ENCODE results near the gene ZNF407.

The ZNF407 gene

GRCh38 chr18:75086494-75087034 is 488.9 kb downstream of the ZNF407 start:
- no peak overlapping the region for H3K27ac ChIP-seq (ENCODE audit: low read length)
- no CpG with 5 or more reads among the region's 9 CpGs for WGBS (ENCODE audit: insufficient coverage, insufficient read length)
- no peak for DNase-seq (ENCODE audit: low read depth, low spot score)
- no peaks in the 10 kb centered on the region for H3K9me3 ChIP-seq (ENCODE audit: control insufficient read depth, insufficient read depth, low read length)
- H3K27me3 ChIP-seq (ENCODE audit: control insufficient read depth, insufficient read depth, low read length) = no peaks in the 10 kb centered on the region
- H3K36me3 ChIP-seq (ENCODE audit: control insufficient read depth, insufficient read depth, low read length) = no peaks in the 10 kb centered on the region
- no peaks in the 10 kb centered on the region; the same call in 1 of the 2 replicates for H3K4me1 ChIP-seq (ENCODE audit: control insufficient read depth, insufficient read depth, low read length)
- H3K4me3 ChIP-seq (ENCODE audit: low read length) = no peak overlapping the region

- no peak overlapping the region for H3K27ac ChIP-seq (ENCODE audit: low read length)
- no peaks in the 10 kb centered on the region; the same call in 1 of the 2 replicates for H3K4me1 ChIP-seq (ENCODE audit: control insufficient read depth, insufficient read depth, low read length)
- WGBS (ENCODE audit: insufficient coverage, insufficient read length) = no CpG with 5 or more reads among the region's 43 CpGs
- no peak for DNase-seq (ENCODE audit: low read depth, low spot score)
- H3K9me3 ChIP-seq (ENCODE audit: control insufficient read depth, insufficient read depth, low read length) = no peaks in the 10 kb centered on the region
- H3K27me3 ChIP-seq (ENCODE audit: control insufficient read depth, insufficient read depth, low read length) = no peaks in the 10 kb centered on the region
- H3K4me3 ChIP-seq (ENCODE audit: low read length) = no peak overlapping the region
- H3K36me3 ChIP-seq (ENCODE audit: control insufficient read depth, insufficient read depth, low read length) = no peaks in the 10 kb centered on the region
These were observed 489.7 kb downstream of the ZNF407 start for GRCh38 chr18:75087119-75088020.

GRCh38 chr18:75088021-75088506 is 490.4 kb downstream of the ZNF407 start:
- H3K27me3 ChIP-seq (ENCODE audit: control insufficient read depth, insufficient read depth, low read length) = no peaks in the 10 kb centered on the region
- H3K4me1 ChIP-seq (ENCODE audit: control insufficient read depth, insufficient read depth, low read length) = no peaks in the 10 kb centered on the region; the same call in 1 of the 2 replicates
- no peak for DNase-seq (ENCODE audit: low read depth, low spot score)
- no peaks in the 10 kb centered on the region for H3K9me3 ChIP-seq (ENCODE audit: control insufficient read depth, insufficient read depth, low read length)
- no peak overlapping the region for H3K4me3 ChIP-seq (ENCODE audit: low read length)
- no CpG with 5 or more reads among the region's 8 CpGs for WGBS (ENCODE audit: insufficient coverage, insufficient read length)
- no peak overlapping the region for H3K27ac ChIP-seq (ENCODE audit: low read length)
- H3K36me3 ChIP-seq (ENCODE audit: control insufficient read depth, insufficient read depth, low read length) = no peaks in the 10 kb centered on the region

GRCh38 chr18:75088622-75089211 is 491.0 kb downstream of the ZNF407 start:
- DNase-seq (ENCODE audit: low read depth, low spot score) = no peak
- Histone ChIP-seq H3K4me1 (ENCODE audit: control insufficient read depth, insufficient read depth, low read length) (no peaks in the 10 kb centered on the region; the same call in 1 of the 2 replicates), H3K4me3 (ENCODE audit: low read length) (no peak overlapping the region), H3K9me3 (ENCODE audit: control insufficient read depth, insufficient read depth, low read length) (no peaks in the 10 kb centered on the region), H3K36me3 (ENCODE audit: control insufficient read depth, insufficient read depth, low read length) (no peaks in the 10 kb centered on the region), H3K27ac (ENCODE audit: low read length) (no peak overlapping the region), H3K27me3 (ENCODE audit: control insufficient read depth, insufficient read depth, low read length) (no peaks in the 10 kb centered on the region)
- WGBS (ENCODE audit: insufficient coverage, insufficient read length) = no CpG with 5 or more reads among the region's 20 CpGs

- no CpG with 5 or more reads among the region's 31 CpGs for WGBS (ENCODE audit: insufficient coverage, insufficient read length)
- no peaks in the 10 kb centered on the region; the same call in 1 of the 2 replicates for H3K4me1 ChIP-seq (ENCODE audit: control insufficient read depth, insufficient read depth, low read length)
- H3K9me3 ChIP-seq (ENCODE audit: control insufficient read depth, insufficient read depth, low read length) = no peaks in the 10 kb centered on the region
- no peaks in the 10 kb centered on the region for H3K36me3 ChIP-seq (ENCODE audit: control insufficient read depth, insufficient read depth, low read length)
- no peak for DNase-seq (ENCODE audit: low read depth, low spot score)
- H3K4me3 ChIP-seq (ENCODE audit: low read length) = no peak overlapping the region
- no peak overlapping the region for H3K27ac ChIP-seq (ENCODE audit: low read length)
- no peaks in the 10 kb centered on the region for H3K27me3 ChIP-seq (ENCODE audit: control insufficient read depth, insufficient read depth, low read length)
These were observed 492.2 kb downstream of the ZNF407 start for GRCh38 chr18:75089748-75090327.

GRCh38 chr18:75090336-75090735 is 492.7 kb downstream of the ZNF407 start:
- no CpG with 5 or more reads among the region's 22 CpGs for WGBS (ENCODE audit: insufficient coverage, insufficient read length)
- Histone ChIP-seq H3K36me3 (ENCODE audit: control insufficient read depth, insufficient read depth, low read length) (no peaks in the 10 kb centered on the region), H3K27me3 (ENCODE audit: control insufficient read depth, insufficient read depth, low read length) (no peaks in the 10 kb centered on the region), H3K27ac (ENCODE audit: low read length) (no peak overlapping the region), H3K4me1 (ENCODE audit: control insufficient read depth, insufficient read depth, low read length) (no peaks in the 10 kb centered on the region; the same call in 1 of the 2 replicates), H3K9me3 (ENCODE audit: control insufficient read depth, insufficient read depth, low read length) (no peaks in the 10 kb centered on the region), H3K4me3 (ENCODE audit: low read length) (no peak overlapping the region)
- no peak for DNase-seq (ENCODE audit: low read depth, low spot score)

- no peak overlapping the region for H3K27ac ChIP-seq (ENCODE audit: low read length)
- no CpG with 5 or more reads among the region's 6 CpGs for WGBS (ENCODE audit: insufficient coverage, insufficient read length)
These were observed 500.0 kb downstream of the ZNF407 start for GRCh38 chr18:75097491-75098225.

GRCh38 chr18:75100832-75101630 is 503.4 kb downstream of the ZNF407 start:
- Histone ChIP-seq H3K4me1 (ENCODE audit: control insufficient read depth, insufficient read depth, low read length) (no peaks in the 10 kb centered on the region), H3K27me3 (ENCODE audit: control insufficient read depth, insufficient read depth, low read length) (no peaks in the 10 kb centered on the region), H3K9me3 (ENCODE audit: control insufficient read depth, insufficient read depth, low read length) (peaks cover 5% of the 10 kb centered on the region; the same call in 1 of the 2 replicates), H3K36me3 (ENCODE audit: control insufficient read depth, insufficient read depth, low read length) (no peaks in the 10 kb centered on the region), H3K27ac (ENCODE audit: low read length) (no peak overlapping the region), H3K4me3 (ENCODE audit: low read length) (no peak overlapping the region)
- DNase-seq (ENCODE audit: low read depth, low spot score) = no peak
- WGBS (ENCODE audit: insufficient coverage, insufficient read length) = no CpG with 5 or more reads among the region's 3 CpGs

More at GRCh38 chr18:75097491-75098225, 500.0 kb downstream of the ZNF407 start:
- Histone ChIP-seq H3K4me1 (ENCODE audit: control insufficient read depth, insufficient read depth, low read length) (no peaks in the 10 kb centered on the region), H3K4me3 (ENCODE audit: low read length) (no peak overlapping the region), H3K36me3 (ENCODE audit: control insufficient read depth, insufficient read depth, low read length) (no peaks in the 10 kb centered on the region), H3K27me3 (ENCODE audit: control insufficient read depth, insufficient read depth, low read length) (no peaks in the 10 kb centered on the region), H3K9me3 (ENCODE audit: control insufficient read depth, insufficient read depth, low read length) (peaks cover 5% of the 10 kb centered on the region; the same call in 1 of the 2 replicates)
- no peak for DNase-seq (ENCODE audit: low read depth, low spot score)

- 100% methylated on average over 1 of the region's 3 CpGs for WGBS (ENCODE audit: insufficient coverage, insufficient read length)
- Histone ChIP-seq H3K4me1 (ENCODE audit: control insufficient read depth, insufficient read depth, low read length) (no peaks in the 10 kb centered on the region), H3K4me3 (ENCODE audit: low read length) (no peak overlapping the region), H3K27ac (ENCODE audit: low read length) (no peak overlapping the region), H3K36me3 (ENCODE audit: control insufficient read depth, insufficient read depth, low read length) (no peaks in the 10 kb centered on the region), H3K27me3 (ENCODE audit: control insufficient read depth, insufficient read depth, low read length) (no peaks in the 10 kb centered on the region), H3K9me3 (ENCODE audit: control insufficient read depth, insufficient read depth, low read length) (peaks cover 5% of the 10 kb centered on the region; the same call in 1 of the 2 replicates)
- no peak for DNase-seq (ENCODE audit: low read depth, low spot score)
These were observed 504.2 kb downstream of the ZNF407 start for GRCh38 chr18:75101916-75102315.

Measured in iPS DF 6.9 (cell line).